Lower lobe of right lung (tissue), 2 donors: ENCODE measurements around the gene DHDH. TPM values are rescaled to one million over a fixed set of nuclear protein-coding genes. Genes with fewer than 3 reads are reported as not detected.

Source experiments
- ATAC-seq, 2 donors: fragments of 200-7000 bp; cut with Tn5 transposase; one replicate each; pipeline ENCODE4 v1.9.1; 2020 to 2022; ENCODE audit warnings: mild to moderate bottlenecking in 2 of 2, moderate library complexity in 2 of 2
- DNase-seq: peaks from one replicate; pipeline ENCODE4 v3.0.0-alpha.2; 2020
- H3K27ac ChIP-seq: fragments of 200-600 bp; one replicate; pipeline ENCODE4 v1.8.0; 2022
- H3K27me3 ChIP-seq: fragments of 200-600 bp; one replicate; pipeline ENCODE4 v1.8.0; 2022; ENCODE audit warnings: low read depth
- H3K36me3 ChIP-seq: fragments of 200-600 bp; one replicate; pipeline ENCODE4 v1.8.0; 2022; ENCODE audit warnings: mild to moderate bottlenecking
- H3K4me1 ChIP-seq: fragments of 200-600 bp; one replicate; pipeline ENCODE4 v1.8.0; 2022
- H3K4me3 ChIP-seq: fragments of 200-600 bp; one replicate; pipeline ENCODE4 v1.8.0; 2022; ENCODE audit warnings: mild to moderate bottlenecking
- H3K9me3 ChIP-seq: fragments of 200-600 bp; one replicate; pipeline ENCODE4 v1.8.0; 2022
- CTCF ChIP-seq: fragments of 200-600 bp; IDR thresholded peaks from one replicate; pipeline ENCODE4 v1.8.0; 2022; ENCODE audit warnings: antibody characterized with exemption, mild to moderate bottlenecking
- intact Hi-C: fragments of 100-400 bp; cut with DNase I; formaldehyde crosslinking; loops from one replicate; pipeline ENCODE4 v1.11.0; 2022
- total RNA-seq: library from RNA; stranded (reverse); fragmentation: NEBNext Ultra II Directional; extraction: Animal tissue kit (Norgen Biotek cat#: 25700); gene quantifications from one replicate; pipeline ENCODE4 v1.2.1, GENCODE V29; 2021
- donor health status: DM: no; HTN: yes; CAD: no; lungs with severe emphysema.

DHDH gene
- total RNA-seq, 1 donor from 2014 or later: 1.9 TPM

- peaks cover 11% of the 10 kb centered on the region for H3K36me3 ChIP-seq
- intact Hi-C loops: no loop called here
- H3K4me1 ChIP-seq: peaks cover 21% of the 10 kb centered on the region
- TF ChIP-seq CTCF: no peak
- no peaks in the 10 kb centered on the region for H3K27me3 ChIP-seq
- H3K4me3 ChIP-seq: peak overlapping the region; percentile 100
- H3K27ac ChIP-seq: peak overlapping the region; percentile 92
- ATAC-seq (no peak), DNase-seq (no peak)
- H3K9me3 ChIP-seq: no peaks in the 10 kb centered on the region
These were observed 21.9 kb downstream of the DHDH start for GRCh38 chr19:48955308-48955958.

DNA sequence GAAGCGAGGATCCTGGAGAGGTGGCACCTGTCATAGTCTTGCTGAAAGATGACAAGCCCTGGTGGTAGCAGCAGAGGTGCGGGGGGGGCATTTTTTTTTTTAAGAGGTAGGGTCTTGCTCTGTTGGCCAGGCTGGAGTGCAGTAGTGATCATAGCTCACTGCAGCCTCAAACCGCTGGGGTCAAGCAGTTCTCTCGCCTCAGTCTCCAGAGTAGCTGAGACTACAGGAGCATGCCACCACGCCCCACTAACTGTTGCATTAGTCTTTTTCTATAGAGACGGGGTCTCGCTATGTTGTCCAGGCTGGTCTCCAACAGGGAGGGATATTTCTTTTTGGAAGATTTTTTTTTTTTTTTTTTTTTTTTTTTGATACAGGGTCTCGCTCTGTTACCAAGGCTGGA, 24.5 kb downstream of the DHDH start:
- intact Hi-C loops: no loop called here
- peaks cover 29% of the 10 kb centered on the region for H3K4me1 ChIP-seq
- no peak for ATAC-seq

DNA sequence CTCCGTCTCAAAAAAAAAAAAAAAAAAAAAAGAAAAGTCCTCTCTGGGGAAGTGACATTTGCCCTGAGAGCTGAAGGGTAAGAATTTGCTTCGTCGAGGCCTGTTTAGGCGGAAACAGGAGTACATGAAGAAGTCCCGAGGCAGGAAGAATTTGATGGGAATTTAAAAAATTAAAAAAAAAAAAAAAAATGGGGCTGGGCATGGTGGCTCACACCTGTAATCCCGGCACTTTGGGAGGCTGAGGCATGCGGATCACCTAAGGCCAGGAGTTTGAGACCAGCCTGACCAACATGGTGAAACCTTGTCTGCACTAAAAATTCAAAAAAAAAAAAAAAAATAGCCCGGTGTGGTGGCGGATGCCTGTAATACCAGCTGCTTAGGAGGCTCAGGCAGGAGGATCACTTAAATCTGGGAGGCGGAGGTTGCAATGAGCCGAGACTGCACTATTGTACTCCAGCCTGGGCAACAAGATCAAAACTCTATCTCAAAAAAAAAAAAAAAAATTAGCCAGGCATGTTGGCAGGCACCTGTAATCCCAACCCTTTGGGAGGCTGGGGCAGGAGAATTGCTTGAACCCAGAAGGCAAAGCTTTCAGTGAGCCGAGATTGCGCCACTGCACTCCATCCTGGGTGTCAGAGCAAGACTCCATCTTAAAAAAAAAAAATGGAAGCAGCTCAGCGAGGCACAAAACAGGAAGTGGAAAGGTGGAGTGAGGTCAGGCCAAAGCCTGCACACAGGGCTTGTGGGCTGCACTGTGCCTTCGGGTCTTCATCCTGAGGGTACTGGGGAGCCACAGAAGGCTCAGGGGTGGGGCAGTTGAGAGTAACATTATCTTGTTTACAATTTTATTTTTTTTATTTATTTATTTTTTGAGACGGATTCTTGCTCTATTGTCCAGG, 26.1 kb downstream of the DHDH start:
- DNase-seq: no peak
- H3K9me3 ChIP-seq: no peaks in the 10 kb centered on the region

More for the DNA sequence above, 24.5 kb downstream of the DHDH start:
- Histone ChIP-seq H3K36me3 (peaks cover 15% of the 10 kb centered on the region), H3K27me3 (no peaks in the 10 kb centered on the region), H3K4me3 (no peak overlapping the region), H3K9me3 (no peaks in the 10 kb centered on the region), H3K27ac (no peak overlapping the region)
- no peak for TF ChIP-seq CTCF
- DNase-seq: no peak

GRCh38 chr19:48961051-48961649, 27.7 kb downstream of the DHDH start:
- no peak overlapping the region for H3K4me3 ChIP-seq
- DNase-seq (no peak), ATAC-seq (no peak)
- no peak for TF ChIP-seq CTCF
- peak overlapping the region; percentile 24 for H3K27ac ChIP-seq
- H3K4me1 ChIP-seq: peaks cover 30% of the 10 kb centered on the region
- intact Hi-C loops: no loop called here
- H3K36me3 ChIP-seq: peaks cover 16% of the 10 kb centered on the region
- no peaks in the 10 kb centered on the region for H3K27me3 ChIP-seq
- no peaks in the 10 kb centered on the region for H3K9me3 ChIP-seq

More for the DNA sequence above, 26.1 kb downstream of the DHDH start:
- Histone ChIP-seq H3K36me3 (peaks cover 15% of the 10 kb centered on the region), H3K4me1 (peaks cover 39% of the 10 kb centered on the region), H3K27me3 (no peaks in the 10 kb centered on the region), H3K27ac (no peak overlapping the region), H3K4me3 (no peak overlapping the region)
- intact Hi-C loops: no loop called here
- ATAC-seq: no peak
- no peak for TF ChIP-seq CTCF

- Histone ChIP-seq H3K27me3 (no peaks in the 10 kb centered on the region), H3K36me3 (peaks cover 16% of the 10 kb centered on the region), H3K9me3 (no peaks in the 10 kb centered on the region), H3K4me1 (peaks cover 32% of the 10 kb centered on the region), H3K4me3 (peak overlapping the region; percentile 34), H3K27ac (peak overlapping the region; percentile 93)
- ATAC-seq (no peak), DNase-seq (no peak)
- no peak for TF ChIP-seq CTCF
- intact Hi-C loops: no loop called here
These were observed 28.2 kb downstream of the DHDH start for GRCh38 chr19:48961673-48962028.
